GM21528 (cell line): ENCODE results near the gene TEX28.
"Not testable (repeated sequence)": the region's sequence is repeated elsewhere in the genome, so short reads cannot be mapped to it uniquely, and the experiment has no call there.

ENCODE experiments used
- ATAC-seq: cut with Tn5 transposase; IDR thresholded peaks from one replicate; pipeline ENCODE4 v1.9.1; 2021; ENCODE audit warnings: mild to moderate bottlenecking, moderate library complexity; ENCODE audit not compliant: unreplicated experiment, low FRiP score

The TEX28 gene

GRCh38 chrX:154248076-154248475, 46.8 kb downstream of the TEX28 start:
- ATAC-seq, result not testable (repeated sequence)

- not testable (repeated sequence) for ATAC-seq
Observed at GRCh38 chrX:154247377-154248045, 47.4 kb downstream of the TEX28 start.

DNA sequence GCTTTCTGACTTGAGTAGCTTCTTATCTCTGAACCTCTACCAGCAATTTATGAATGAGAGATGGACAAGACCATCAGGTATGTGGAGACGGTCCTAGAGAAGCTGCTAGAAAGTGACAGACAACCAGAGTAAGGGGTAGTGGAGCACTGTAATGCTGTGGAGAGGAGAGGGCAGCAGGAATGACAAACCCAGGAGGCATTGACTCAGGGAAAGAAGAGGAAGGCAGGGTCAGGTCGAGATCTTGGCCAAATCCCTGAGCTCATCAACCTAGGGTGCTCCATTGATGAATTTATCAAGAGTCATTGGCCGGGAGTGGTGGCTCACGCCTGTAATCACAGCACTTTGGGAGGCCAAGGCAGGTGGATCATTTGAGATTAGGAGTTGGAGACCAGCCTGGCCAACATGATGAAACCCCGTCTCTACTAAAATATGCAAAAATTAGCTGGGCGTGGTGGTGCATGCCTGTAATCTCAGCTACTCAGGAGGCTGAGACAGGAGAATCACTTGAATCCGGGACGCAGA, 54.9 kb downstream of the TEX28 start:
- ATAC-seq, result not testable (repeated sequence)

DNA sequence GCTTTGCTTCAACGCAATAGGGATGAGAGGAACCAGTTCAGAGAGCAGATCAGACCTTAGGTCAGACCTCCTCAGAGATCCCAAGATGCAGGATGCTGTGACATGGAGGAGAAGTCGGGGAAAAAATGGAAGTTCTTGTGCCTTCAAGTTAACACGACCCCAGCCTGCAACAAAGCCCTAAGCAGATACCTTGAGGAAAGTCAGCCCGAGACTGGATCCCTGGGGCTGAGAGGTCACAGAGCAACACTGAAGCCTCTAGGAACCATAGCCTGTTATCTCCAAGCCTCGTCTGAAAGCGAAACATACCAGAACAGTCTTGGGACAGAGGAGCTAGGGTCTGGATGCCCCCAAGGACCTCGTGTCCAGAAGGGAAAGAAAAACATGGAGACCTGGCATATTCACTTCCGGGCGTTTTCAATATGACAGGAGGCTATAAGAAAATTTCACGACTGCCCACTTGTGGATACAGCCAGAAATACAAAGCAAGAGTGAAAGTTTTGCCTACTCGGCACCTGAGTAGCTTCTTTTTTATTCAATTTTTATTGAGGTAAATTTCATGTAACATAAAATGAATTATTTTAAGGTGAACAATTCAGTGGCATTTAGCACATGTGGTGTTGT, 55.9 kb downstream of the TEX28 start:
- not testable (repeated sequence) for ATAC-seq

DNA sequence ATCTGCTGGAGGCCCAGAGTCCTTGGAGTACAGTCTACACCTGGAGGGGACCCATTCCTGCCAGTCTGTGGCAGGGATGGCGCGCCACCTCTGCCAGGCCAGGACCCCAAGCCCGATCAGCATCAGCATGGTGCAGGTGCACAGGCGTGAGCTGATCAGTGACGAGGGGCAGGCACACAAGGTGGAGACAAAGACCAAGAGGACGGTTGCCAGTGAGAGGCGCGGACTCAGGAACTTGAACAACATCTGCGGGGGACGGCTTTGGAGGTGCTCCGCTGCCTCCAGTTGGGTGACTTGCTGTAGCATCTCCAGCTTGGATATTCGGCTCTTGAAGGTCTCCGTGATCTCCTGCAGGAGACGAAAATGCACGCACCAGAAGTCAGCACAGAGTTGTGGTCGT, 61.3 kb downstream of the TEX28 start:
- ATAC-seq, result not testable (repeated sequence)

DNA sequence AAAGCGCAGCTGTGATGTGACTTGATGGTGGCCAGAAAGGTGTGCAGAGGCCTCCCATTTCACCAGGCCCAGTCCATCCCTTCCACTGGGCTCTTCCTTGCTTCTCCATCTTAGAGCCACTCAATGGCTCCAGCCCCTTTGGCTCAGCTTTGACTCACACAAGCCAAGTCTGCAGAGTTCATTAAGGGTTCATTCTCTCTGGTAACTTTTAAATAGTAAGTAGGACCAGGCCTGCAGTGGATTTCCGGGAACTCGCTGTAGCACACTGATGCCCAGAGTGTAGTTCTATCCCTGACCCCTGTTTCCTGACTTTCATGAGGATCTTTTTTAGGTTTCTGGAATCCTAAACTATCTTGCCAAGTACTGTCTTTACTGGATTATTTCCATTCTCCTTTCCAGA, 63.5 kb downstream of the TEX28 start:
- not testable (repeated sequence) for ATAC-seq

- ATAC-seq, result not testable (repeated sequence)
Observed at GRCh38 chrX:154226706-154227105, 68.2 kb downstream of the TEX28 start.

DNA sequence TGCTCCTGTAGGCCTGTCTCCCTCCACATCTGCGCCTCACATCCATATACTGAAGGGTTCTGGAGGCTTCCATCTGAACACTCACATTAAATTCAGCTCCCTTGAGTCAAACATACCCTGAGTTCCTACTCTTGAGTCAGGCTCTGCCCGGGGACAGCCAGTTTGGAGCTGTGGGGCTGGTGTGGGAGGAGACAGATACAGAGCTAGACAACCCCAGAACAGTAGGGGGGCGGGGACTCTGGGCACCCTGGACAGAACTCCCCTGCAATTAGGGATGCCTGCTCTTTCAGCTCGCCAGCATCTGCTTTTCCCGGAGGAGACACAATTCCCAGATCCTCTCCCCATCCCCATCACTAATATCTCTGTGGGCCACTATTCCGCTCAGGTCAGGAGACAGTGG, 69.6 kb downstream of the TEX28 start:
- not testable (repeated sequence) for ATAC-seq
